Panc1 (cell line): ENCODE data around the gene DALRD3. TPM values are rescaled to one million over a fixed set of nuclear protein-coding genes. Genes with fewer than 3 reads are reported as not detected.

Experiments
- ATAC-seq: fragments of 200-7000 bp; cut with Tn5 transposase; 2 replicates; pipeline ENCODE4 v1.9.1; 2020; ENCODE audit warnings: mild to moderate bottlenecking, moderate library complexity
- Bru-seq: library from RNA; stranded (reverse); fragments of 400-500 nt; gene quantifications from one replicate; lab custom pipeline; 2021; lab: Mats Ljungman, UMichigan
- BruChase-seq, 2 experiments: library from RNA; stranded (reverse); fragments of 400-500 nt; gene quantifications; one replicate each; lab custom pipeline; 2021; lab: Mats Ljungman, UMichigan
- BruUV-seq: library from RNA; stranded (reverse); fragments of 400-500 nt; replicated peaks from 2 replicates; lab custom pipeline; 2021; lab: Mats Ljungman, UMichigan
- CTCF ChIA-PET: fragments of 300-600 bp; sonication (Branson Sonifier 250); formaldehyde crosslinking; loops from one replicate; lab custom pipeline; 2022; ENCODE audit warnings: antibody characterized with exemption; lab: Charles Lee
- POLR2A ChIA-PET: fragments of 300-600 bp; sonication (Branson Sonifier 250); formaldehyde crosslinking; loops from one replicate; lab custom pipeline; 2022; ENCODE audit warnings: antibody characterized with exemption; lab: Charles Lee
- DNase-seq: peaks from one replicate; pipeline ENCODE4 v3.0.0-alpha.2; 2010; ENCODE audit warnings: low read depth, low spot score
- H3K27ac ChIP-seq: 2 replicates; pipeline ENCODE4 v1.5.1; 2011; ENCODE audit warnings: mild to moderate bottlenecking, low read length, inconsistent platforms
- H3K27me3 ChIP-seq: fragments of 200-500 bp; sonication (Bioruptor generic); 2 replicates; pipeline ENCODE4 v1.6.0; 2014; ENCODE audit warnings: low read length, inconsistent platforms; ENCODE audit not compliant: control insufficient read depth, insufficient read depth
- H3K36me3 ChIP-seq: fragments of 200-500 bp; sonication (Bioruptor generic); 2 replicates; pipeline ENCODE4 v1.5.1; 2014; ENCODE audit warnings: inconsistent platforms, mild to moderate bottlenecking, low read length, moderate library complexity; ENCODE audit not compliant: control insufficient read depth, insufficient read depth
- H3K4me1 ChIP-seq: 2 replicates; pipeline ENCODE4 v1.5.1; 2011; ENCODE audit warnings: inconsistent platforms, mild to moderate bottlenecking, low read length, moderate library complexity; ENCODE audit not compliant: control insufficient read depth, insufficient read depth
- H3K4me3 ChIP-seq, 2 experiments: 2 replicates each; pipeline ENCODE4 v1.5.1; 2011 to 2012; ENCODE audit warnings: low read depth in 2 of 2, low read length in 2 of 2, mild to moderate bottlenecking in 2 of 2, inconsistent platforms in 1 of 2, moderate library complexity in 1 of 2
- H3K9me3 ChIP-seq: fragments of 200-500 bp; sonication (Bioruptor generic); 2 replicates; pipeline ENCODE4 v1.5.1; 2014; ENCODE audit warnings: low read depth, mild to moderate bottlenecking, inconsistent platforms, low read length, moderate library complexity; ENCODE audit not compliant: control insufficient read depth, insufficient read depth
- CTCF ChIP-seq: fragments of 450-650 bp; IDR thresholded peaks from 2 replicates; pipeline ENCODE4 v1.5.1; 2017; ENCODE audit warnings: mild to moderate bottlenecking
- POLR2AphosphoS5 ChIP-seq: IDR thresholded peaks from 2 replicates; pipeline ENCODE4 v1.6.1; 2012; ENCODE audit warnings: mild to moderate bottlenecking, low read depth, low read length, moderate library complexity
- REST ChIP-seq, 2 experiments: IDR thresholded peaks; 2 replicates each; pipeline ENCODE4 v1.6.1; 2011 to 2012; ENCODE audit warnings: low read depth in 2 of 2, control low read depth in 1 of 2, low read length in 1 of 2, mild to moderate bottlenecking in 1 of 2, moderate library complexity in 1 of 2; ENCODE audit not compliant: insufficient read depth in 1 of 2
- SIN3A ChIP-seq: IDR thresholded peaks from 2 replicates; pipeline ENCODE4 v1.6.1; 2012; ENCODE audit warnings: low read depth, mild to moderate bottlenecking, low read length, moderate library complexity, borderline replicate concordance; ENCODE audit not compliant: insufficient read depth
- TCF7L2 ChIP-seq: IDR thresholded peaks from 2 replicates; pipeline ENCODE4 v1.6.1; 2011; ENCODE audit warnings: mild to moderate bottlenecking, low read depth, low read length, inconsistent platforms
- in situ Hi-C: cut with HindIII; loops from 2 replicates; pipeline ENCODE4 v1.10.0; 2016; ENCODE audit warnings: low sequenced_read_pairs, low pct_unique_long_range_greater_than_20kb
- intact Hi-C: fragments of 100-400 bp; cut with micrococcal nuclease; formaldehyde crosslinking; loops from one replicate; pipeline ENCODE4 v1.10.0; 2022; ENCODE audit not compliant: unreplicated experiment
- long read RNA-seq: library from polyadenylated mRNA; unstranded; transcript quantifications from one replicate; pipeline ENCODE4 v2.0.0, GENCODE V29; 2021; ENCODE audit not compliant: unreplicated experiment
- polyA plus RNA-seq: library from polyadenylated mRNA; unstranded; fragments of >200 nt; gene quantifications from one replicate; pipeline ENCODE4 v1.2.1, GENCODE V29; 2012; ENCODE audit warnings: missing spikeins; ENCODE audit not compliant: insufficient read length
- total RNA-seq: library from RNA; stranded (reverse); gene quantifications from one replicate; pipeline ENCODE4 v1.2.1, GENCODE V29; 2021; ENCODE audit not compliant: unreplicated experiment

Gene DALRD3
- total RNA-seq (22.5 TPM), Bru-seq, nascent RNA (percentile 80 among the genes with signal in this experiment), BruChase-seq, experiment 1, labeled RNA remaining after a 2-hour chase (percentile 63 among the genes with signal in this experiment), BruChase-seq, experiment 2, labeled RNA remaining after a 6-hour chase (percentile 69 among the genes with signal in this experiment)
- 39.5 TPM for polyA plus RNA-seq
- long read RNA-seq, partial matches to known transcripts: 28 of 49 reads
- long read RNA-seq, other reads (novel, unspliced or antisense): 20 of 49 reads

- Histone ChIP-seq H3K4me1 (peaks cover 10% of the 10 kb centered on the region), H3K9me3 (no peaks in the 10 kb centered on the region), H3K36me3 (peaks cover 7% of the 10 kb centered on the region; the same call in 1 of the 2 replicates), H3K27ac (peak within 1 kb of the TSS; percentile 97), H3K4me3 (peak within 1 kb of the TSS; percentile 71 to 90), H3K27me3 (no peaks in the 10 kb centered on the region)
- TF ChIP-seq CTCF: no peak
- peak; percentile 80 for TF ChIP-seq TCF7L2
- peak; percentile 96 for TF ChIP-seq POLR2AphosphoS5
- TF ChIP-seq SIN3A: peak; percentile 77; the same call in 1 of the 2 replicates
- peak in 1 of 2 experiments; percentile 10; a peak in 1 of 4 replicates for TF ChIP-seq REST (IDR thresholded peaks at IDR 0.05; ENCODE audit: insufficient read depth in 1 of 2, low read depth in 2 of 2, low read length in 1 of 2)
- intact Hi-C loops (no loop called here), in situ Hi-C loops (no loop called here)
- ChIA-PET CTCF (interaction anchor here (0.9 kb wide), 1 partner anchor 11 kb away, joined by 5 read pairs; the partner anchor contains the start of gene WDR6), POLR2A (interaction anchor here (1.1 kb wide), 1 partner anchor 11 kb away, joined by 4 read pairs; the partner anchor contains the start of gene WDR6)
- no TSS peak for BruUV-seq
- ATAC-seq: peak; percentile 62
- DNase-seq: no peak
Observed at GRCh38 chr3:49017971-49018706, at the start of gene DALRD3. TSS of gene DALRD3 (minus strand) at chr3:49018580. CDS start at chr3:49018564, 16 bp downstream.

- ATAC-seq (no peak), DNase-seq (no peak)
- Histone ChIP-seq H3K4me3 (no peak overlapping the region), H3K9me3 (no peaks in the 10 kb centered on the region), H3K4me1 (no peaks in the 10 kb centered on the region), H3K36me3 (peaks cover 3% of the 10 kb centered on the region), H3K27me3 (no peaks in the 10 kb centered on the region), H3K27ac (no peak overlapping the region)
- CTCF ChIA-PET: no interaction called here
- TF ChIP-seq CTCF (no peak), SIN3A (no peak), POLR2AphosphoS5 (no peak), TCF7L2 (no peak), REST (IDR thresholded peaks at IDR 0.05; ENCODE audit: insufficient read depth in 1 of 2, low read depth in 2 of 2, low read length in 1 of 2) (no peak)
- in situ Hi-C loops (no loop called here), intact Hi-C loops (no loop called here)
- POLR2A ChIA-PET: no interaction called here
- BruUV-seq: no TSS peak
Observed at GRCh38 chr3:49058011-49058410, 39.6 kb upstream of the DALRD3 start.
